ENCODE data around the gene FBP2.

DNA sequence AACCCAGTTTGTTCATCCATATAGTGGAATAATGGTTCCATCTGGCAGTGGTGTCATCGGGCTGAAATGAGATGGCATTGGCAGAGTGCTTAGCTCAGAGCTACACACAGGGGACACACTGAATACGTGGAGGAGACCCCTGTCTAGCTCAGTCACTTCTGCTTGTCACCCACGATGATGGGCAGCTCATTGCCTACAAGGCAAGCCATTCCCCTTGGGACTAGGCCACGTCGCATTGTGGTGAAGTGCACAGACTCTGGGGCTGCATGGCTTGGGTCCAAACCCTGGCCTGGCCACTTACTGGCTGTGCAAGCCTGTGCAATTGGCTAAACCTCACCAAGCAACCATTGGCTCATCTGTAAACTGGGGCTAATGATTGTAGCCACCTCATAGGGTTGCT is 48.9 kb upstream of the FBP2 start:
- TF ChIP-seq CTCF (IDR thresholded peaks at IDR 0.05) (no peak), POLR2AphosphoS5 (IDR thresholded peaks at IDR 0.05) (no peak), EP300 (IDR thresholded peaks at IDR 0.05) (no peak), POLR2A (IDR thresholded peaks at IDR 0.05) (no peak)

Measured in suprapubic skin (tissue), 4 donors.